Measurements from ENCODE around the gene LPAR3.

Gene LPAR3

DNA sequence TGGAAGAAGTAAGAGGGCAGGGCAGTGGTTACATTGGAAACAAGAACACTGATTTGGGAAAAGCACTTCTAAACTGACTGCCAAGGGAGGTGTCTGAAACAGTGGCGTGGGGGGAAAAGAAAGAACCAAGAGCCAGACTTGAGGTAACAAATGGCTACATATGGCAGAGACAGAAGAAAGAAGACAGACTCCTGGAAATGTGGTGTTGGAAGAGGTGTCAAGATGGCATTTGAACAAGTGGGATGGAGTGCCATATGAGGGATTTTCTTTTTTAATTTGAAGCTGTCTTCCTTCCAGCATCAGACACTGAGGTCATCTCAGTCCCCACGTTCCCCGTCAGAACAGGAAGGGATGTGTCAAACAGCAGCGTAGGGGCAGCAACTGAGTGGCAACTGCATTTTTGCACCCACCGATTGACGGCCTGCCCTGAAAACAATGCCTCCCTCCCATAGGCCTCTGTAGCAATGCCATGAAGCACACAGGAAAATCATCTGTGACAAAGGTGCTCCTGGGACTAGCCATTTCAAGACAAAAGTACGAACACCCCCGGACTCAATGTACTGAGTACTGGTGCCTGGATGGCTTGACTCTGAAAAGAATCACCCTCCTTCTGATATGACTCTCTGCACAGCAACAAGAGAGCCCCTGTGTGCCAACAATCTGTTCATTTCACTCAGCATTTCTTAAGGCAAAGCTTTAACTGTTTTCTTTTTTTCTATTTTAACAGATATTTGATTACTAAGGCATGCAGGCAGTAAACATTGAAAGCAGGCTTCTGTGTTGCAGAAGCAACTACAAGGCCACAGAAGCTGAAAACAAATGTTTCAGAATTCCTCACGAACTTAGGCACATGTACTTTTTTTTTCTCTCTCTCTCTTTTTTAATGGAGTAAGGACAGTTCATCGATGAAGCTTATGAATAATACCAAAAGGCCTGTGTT, 37.0 kb downstream of the LPAR3 start:
- DNase-seq, result no peak

DNA sequence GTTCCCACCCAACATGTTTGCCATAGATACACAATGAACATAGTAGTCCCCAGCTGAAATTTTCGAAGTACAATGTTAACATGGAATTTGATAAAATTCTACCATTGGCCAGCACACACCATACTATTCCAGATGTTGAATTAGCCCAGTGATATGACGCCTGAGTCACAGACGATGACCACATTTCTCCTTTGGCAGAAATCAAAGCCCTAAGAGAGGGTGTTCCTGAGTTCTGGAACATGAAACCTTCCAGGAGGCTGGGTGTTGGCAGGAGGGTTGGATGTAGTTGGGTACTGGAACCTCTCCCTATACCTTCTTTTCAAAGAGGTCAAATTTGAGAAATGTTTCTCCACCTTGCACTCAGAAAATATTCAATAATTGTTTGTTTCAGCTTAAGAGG, 37.8 kb downstream of the LPAR3 start:
- peak; percentile 33 for DNase-seq

DNA sequence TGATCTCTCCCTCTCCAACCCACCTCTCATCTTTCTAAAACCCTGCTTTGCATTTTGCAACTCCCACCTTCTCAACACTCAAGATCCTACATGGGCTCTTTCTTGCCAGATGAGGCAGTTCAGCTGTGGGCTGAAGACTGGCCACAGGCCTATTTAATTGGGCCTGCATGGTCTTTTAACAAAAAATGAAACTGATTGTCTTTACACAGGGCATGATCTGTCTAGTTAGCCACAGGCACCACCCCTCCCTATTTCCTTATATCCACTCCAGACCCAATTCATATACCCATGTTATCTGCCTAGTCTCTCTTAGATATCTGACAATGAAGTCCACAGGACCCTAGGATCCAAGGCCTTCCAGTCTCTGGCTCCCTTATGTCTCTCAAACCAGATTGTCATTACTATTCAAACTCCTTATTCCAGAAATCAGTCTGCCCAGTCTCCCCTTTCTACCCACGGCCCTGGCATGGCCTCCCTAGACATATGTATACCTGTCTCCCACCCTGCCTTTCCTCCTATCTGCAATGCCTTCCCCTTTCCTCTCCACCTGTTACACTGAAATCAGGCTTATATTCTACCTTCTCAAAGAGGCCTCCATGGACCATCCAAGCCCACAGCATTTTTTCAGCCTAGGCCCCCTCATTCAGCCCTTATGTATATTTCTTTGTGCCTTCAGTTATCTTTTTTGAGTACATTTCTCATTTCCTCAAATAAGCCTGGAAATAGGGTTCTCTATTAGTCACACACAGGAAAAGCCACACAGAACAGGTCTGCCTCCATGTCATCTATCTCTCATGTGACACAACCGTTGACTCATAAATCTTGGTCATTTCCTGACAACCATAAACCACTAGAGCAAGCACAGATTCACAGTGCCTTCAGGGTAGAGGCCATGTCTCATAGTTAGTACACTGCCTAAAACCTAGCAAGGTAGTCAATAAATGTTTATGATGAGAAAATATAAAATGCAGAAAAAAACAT, 39.0 kb downstream of the LPAR3 start:
- peak; percentile 87 for DNase-seq

DNA sequence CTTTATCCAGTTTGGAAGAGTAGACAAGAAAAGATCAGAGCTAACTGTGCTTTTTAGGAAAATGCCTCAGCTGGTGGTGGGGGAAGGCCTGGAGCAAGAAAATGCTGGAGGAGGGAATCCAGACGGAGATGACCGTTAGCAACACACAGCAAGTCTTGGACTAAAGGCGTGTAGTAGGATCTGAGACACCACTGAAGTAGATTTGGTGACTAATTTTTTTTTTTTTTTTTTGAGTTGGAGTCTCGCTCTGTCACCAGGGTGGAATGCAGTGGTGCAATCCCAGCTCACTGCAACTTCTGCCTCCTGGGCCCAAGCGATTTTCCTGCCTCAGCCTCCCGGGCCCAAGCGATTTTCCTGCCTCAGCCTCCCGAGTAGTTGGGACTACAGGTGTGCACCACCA, 41.2 kb downstream of the LPAR3 start:
- peak; percentile 92 for DNase-seq

DNA sequence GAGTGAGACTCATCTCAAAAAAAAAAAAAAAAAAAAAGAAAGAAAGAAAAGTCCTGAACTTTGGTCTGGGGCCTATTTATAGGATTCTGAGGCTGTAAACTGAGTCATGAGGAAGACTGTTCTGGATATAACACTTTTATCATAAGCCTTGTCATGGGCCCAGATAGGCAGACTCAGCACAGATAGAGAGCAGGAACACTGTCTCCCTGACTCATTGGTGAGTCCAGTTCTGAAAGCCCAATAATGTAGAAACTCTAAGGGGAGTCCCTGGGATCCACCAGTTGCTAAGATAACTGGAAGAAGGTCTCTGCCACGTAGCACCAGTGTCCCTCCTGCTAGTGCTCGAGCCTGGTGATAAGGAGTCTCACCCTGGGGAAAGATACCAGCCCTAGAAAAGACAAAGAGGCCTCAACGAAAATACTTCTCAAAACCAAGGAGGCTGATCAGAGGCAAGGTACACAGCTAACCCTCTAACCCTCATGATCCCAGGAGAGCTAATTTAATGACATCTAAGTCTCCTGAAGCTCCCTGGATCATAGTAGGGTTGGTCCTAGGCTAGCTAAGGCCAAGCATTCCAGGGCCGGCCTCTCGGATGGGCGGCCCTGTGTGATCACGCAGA, 43.5 kb downstream of the LPAR3 start:
- no peak for DNase-seq

DNA sequence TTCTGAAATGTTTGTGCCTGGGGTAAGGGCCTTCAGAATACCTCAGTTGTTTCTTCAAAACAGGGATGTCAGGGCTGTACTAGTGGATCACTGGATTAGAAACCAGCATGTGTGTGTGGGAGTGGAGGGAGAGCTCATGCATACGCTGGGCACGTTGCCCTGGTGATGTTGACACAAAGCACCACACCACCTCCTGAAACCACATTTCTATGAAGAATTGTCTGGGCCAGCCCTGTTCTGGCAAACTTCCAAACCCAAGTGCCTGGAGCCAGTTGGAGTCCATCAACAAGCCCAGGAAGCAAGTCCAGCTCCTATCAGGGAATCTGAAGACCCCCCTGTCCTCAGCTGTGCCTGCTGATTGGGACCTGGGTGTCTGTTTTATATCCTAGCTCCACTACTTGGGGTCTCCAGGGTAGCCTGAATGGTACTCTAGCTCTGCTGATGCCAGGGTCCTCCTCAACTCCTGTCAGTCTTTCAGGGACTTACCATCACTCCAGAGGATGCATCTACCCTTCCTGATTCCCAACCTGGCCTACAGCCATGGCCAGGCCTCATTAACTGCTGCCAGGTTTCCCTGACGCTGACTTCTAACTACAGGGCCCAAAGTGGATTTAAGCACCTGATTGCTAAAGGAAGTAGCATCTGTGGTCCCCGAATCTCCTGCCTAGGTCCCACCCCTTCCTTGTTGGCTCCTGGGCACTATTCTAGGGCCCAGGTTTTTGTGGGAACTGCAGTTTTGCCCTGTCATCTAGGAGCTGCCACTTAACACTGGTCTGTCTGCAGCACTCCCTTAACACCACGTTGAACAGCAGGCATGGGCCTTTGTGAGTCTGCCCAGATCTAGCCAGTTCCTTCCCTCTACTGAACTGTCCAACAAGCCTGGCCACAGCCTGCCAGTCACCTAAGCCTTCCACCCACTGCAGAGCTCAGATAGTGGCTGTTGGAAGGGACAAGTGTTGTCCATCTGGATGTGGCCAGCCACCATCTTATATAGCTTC, 45.5 kb downstream of the LPAR3 start:
- DNase-seq, result peak; percentile 94

DNA sequence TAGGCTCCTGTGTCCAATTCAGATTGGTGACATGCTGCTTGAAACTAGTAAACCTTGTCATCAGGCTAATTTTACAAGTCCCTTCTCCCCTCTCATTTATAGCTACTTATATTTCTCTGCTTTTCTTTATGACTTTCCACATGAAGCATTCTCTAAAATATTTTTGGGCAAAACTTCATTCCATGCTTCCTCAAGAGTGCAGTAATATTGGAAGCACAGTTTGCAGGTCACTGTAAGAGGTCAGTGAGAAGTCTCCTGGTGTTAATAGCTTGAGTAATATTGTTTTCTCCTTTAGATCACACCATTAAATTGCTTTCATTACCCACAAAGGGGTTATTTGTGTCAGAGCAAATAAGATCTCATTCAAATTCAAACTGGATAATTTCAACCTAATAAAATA, 46.6 kb downstream of the LPAR3 start:
- no peak for DNase-seq

DNA sequence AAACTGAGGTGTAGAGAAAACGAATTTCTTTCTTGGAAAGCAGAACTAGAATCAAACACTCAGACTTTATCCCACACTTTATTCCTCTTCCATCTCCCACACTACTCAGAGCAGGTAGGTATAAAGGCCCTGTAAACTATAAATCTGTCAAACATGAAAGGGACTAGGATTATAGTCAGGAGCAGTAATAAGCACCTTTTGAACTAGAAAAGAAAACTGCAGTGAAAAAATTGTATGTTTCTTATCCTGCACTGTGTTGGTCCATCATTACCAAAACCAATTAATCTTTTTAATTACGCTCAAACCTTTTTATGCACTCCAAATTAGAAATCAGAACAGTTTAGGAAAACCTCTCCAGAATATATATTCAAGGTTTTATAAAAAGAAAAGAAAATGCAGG, 47.6 kb downstream of the LPAR3 start:
- no peak for DNase-seq

DNA sequence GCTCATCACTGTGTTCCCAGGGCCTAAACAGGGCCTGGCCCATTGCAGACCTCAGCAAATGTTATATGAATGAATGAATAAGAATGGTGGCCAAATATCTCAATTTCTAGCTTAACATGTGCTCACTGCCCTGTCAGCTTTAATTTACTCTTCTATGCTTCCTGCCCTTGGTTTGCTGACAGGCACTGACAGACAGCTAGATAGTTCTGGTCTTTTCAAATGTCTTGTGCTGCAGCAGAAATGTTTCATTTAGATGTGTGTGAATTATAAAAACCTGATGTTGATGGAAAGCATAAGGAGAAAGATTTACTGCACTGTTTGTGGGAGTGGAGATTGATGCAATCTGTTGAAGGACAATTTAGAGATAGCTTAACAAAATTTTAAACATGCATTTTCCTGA, 48.9 kb downstream of the LPAR3 start:
- no peak for DNase-seq

DNA sequence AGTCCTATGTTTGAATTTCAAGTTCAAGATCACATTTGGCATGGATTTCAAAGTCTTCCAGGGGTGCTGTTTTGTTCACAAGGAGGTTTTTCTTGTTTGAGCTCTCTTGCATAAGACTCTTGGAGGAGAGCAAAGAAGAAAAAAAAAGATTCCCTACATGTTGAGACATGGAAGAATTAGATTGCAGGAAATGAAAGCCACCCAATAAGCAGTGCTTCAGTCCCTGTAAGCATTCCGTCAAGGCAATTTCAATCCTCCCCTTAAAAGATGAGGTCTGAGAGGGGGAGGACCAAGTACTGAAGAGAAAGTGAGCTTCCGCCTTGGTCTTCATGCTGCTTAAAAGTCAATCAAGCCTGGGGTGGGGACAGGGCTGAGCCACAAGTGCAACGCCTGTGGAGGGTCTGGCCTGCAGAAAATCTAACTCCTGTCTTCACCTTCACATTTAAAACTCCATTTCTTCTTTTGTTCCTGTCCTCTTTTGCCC, 50.2 kb downstream of the LPAR3 start:
- DNase-seq, result no peak

DNA sequence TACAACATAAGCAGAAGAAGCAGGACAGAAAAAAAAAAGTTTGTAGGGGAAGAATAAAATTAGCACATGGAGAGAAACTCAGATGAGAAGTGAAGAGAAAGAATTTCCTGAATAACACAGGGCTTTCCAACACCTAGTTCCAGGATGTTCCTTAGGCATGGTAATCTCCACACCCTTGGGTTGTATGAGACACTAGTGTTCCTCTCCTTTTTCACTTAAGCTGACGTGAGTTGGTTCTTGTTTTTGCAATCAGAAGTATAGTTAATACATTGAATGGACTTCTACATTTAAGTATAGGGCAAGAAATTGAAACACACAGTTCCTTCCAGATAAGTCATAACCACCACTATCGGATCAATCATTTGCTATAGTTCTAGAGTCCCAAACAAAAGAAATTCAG, 51.0 kb downstream of the LPAR3 start:
- DNase-seq, result no peak

DNA sequence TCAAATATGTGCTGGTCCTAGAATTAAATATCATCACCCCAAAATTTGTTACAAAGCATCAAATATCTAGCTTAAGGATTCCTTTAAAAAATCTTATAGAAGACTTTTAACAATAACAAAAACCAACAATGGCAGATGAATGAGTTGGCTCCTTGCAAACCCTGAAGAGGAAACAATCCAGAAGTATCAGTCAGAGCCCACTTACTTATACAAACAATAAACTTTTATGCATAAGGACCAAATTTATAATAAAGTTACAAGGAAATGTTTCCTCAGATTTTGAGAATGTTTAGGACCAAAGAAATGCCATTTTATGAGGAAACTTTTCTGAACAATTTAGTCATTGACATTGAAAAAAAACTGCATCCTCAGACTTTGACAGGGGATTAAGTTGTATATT, 52.7 kb downstream of the LPAR3 start:
- no peak for DNase-seq

DNA sequence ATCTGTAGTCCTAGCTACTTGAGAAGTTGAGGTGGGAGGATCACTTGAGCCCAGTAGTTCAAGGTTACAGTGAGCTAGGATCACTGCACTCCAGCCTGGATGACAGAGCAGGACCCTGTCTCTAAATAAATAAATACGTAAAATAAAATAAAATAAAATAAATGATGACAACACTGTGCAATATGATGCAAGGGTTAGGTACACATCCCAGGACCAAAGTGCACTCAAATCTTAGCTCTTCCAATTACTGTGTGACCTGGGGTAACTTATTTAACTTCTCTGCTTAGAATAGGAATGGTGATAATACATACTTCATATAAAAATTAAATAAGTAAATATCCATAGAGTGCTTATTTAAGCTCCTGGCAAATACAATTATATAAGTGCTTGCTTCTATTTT, 53.5 kb downstream of the LPAR3 start:
- no peak for DNase-seq

DNA sequence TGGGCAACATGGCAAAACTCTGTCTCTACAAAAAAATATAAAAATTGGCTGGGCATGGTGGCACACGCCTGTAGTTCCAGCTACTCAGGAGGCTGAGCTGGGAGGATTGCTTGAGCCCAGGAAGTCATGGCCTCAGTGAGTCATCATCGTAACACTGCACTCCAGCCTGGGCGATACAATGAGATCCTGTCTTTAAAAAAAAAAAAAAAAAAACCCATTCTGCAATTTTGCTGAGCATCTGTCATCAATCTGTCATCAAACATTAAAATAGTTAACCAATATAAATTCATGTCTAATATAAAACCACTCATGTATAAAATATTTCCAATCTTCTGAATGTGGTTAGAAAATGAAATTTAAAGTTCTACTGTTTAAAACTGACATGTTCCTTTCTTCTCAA, 56.9 kb downstream of the LPAR3 start:
- peak; percentile 72 for DNase-seq

DNA sequence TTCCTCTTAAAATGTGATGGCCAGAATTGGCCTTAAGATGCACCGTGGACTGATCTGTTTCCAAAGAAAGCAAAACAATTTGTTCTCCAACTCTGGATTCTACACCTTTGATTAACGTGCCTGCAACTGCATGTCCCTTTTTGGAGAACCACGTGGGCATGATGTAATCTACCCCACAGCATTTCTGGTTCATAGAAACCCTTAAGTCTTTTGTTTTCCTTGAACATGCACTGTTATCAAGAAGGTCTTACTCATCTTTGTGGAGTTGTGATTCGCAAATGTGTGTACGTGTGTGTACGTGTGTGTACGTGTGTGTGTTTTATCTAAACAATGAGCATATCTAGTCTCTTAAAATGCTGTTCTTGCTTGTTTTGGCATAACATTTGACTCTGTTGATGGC, 57.8 kb downstream of the LPAR3 start:
- DNase-seq, result no peak

DNA sequence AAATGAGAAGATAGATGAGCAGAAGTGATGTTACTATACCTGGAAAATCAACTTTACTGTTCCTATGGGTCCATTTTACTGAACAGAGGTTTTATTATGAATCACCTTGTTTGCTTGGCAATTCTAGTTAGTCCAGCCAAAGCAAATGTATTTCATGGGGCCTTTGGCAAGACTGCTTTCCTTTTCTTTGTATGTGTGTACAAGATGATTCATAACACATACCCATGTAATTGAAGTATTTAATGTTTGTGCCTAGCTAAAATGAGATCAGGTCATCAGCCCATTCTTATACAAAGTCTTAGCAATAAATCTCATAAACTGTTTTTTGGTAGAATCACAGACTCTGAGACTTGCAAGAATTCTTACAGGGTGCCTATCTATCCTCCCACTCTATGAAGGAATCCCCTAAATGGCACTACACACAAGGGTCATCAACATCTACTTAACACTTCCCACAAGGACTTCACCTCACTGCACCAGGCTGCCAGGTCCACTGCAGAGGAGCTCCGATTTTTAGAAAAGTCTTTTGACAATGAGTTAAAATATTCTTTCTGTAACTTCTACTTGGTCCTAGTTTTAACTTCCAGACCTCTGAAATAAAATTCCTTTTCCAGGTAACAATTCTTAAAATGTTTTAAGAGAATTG, 58.5 kb downstream of the LPAR3 start:
- DNase-seq, result peak; percentile 49

DNA sequence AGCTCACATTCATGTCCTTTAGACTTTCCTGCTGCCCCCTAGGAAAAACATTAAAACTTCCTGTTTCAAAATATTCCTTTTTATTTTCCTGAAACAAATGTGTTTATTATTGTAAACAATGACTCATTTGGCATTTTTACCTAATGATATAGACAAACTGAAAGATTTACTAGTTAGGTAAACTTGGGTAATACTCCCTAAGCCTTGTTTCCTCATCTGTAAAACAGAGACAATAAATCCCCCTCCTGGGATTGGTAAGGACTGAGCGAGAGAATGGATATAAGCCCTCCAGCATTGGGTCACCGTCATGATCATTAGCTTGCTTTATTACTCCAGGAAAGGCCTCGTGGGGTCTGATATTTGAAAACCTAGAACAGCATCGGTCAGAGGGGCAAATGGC, 59.8 kb downstream of the LPAR3 start:
- no peak for DNase-seq

DNA sequence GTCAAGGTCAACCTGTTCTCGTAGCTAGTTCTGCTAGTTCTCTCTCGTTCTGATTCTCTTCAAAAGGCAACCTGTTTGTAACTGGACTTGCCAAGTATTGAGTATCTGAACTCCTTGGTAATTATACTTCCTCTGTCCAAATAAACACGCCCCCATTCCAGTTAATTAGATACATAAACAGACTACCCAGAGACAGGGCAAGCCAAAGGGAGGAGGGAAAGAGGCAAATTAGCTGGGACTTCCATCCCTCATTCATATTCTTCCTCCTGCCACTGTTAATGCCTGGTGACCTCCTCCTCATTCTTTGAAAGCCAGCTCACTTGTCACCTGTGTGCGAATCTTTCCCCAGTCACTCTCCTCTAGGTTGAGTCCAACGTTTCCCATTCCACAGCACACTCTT, 62.9 kb downstream of the LPAR3 start:
- no peak for DNase-seq

DNA sequence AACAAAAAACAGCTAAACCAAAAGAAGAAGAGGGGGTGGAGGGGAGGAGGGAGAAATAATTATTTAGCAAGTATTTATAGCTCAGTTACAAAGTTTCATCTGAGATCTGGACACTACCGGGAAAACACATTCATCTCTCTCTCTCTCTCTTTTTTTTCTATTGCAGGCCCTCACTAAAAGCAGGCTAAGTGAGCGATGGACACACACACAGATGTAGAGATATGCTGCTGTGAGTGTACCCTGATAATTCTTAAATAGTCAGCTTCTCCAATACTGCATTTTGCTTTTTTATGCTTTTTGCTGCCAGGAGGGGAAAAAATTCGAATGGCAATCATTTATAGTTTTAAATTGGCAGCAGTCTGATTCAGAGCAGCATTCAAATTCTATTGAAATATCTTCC, 65.0 kb downstream of the LPAR3 start:
- DNase-seq, result no peak

DNA sequence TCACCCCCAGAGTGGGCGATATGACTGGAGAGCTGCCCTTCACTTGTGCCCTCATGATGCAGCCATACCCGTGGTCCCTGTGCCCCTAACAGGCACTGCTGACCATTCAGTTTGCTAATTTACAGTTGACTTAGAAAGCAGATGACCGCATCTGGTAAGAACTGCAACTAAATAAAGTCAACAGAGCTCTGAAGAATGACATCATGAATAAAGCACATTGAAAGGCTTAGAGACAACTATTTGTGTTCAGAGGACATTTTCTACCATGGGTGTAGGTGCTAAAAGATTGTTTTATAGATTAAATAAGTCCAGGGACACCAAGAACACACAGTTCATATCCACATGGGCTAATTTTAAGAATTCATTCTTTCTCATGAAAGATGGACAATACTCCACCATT, 65.5 kb downstream of the LPAR3 start:
- DNase-seq, result no peak

DNA sequence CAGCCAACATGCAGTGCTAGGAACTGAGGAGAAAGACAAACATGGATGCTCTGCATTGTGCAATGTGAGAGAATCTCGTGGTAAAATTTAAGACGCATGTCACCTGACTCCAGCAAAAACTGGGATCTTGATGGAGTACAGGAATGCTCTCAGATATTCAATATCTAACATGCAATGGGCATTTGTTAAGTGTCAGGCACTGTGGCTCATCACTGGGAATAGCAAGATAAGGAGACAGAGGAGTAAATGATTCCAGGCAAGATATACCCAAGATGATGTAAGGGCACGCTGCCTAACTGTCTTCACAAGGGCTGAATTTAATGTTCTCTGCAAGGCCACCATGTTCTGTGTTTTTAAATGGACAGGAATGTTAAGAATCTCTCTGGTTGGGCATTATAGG, 67.8 kb downstream of the LPAR3 start:
- no peak for DNase-seq

Data from fibroblast of skin of right biceps (primary cell).